WERI-Rb-1 (cell line): Measurements from ENCODE around the gene TMEM213.

Experiments
- DNase-seq: peaks from one replicate; pipeline ENCODE4 v3.0.0-alpha.2; 2020
- H3K27ac ChIP-seq: fragments of 250-450 bp; sonication (Bioruptor Pico); 2 replicates; pipeline ENCODE4 v1.5.1; 2020; ENCODE audit warnings: mild to moderate bottlenecking, moderate library complexity
- H3K27me3 ChIP-seq: fragments of 250-450 bp; sonication (Bioruptor Pico); 2 replicates; pipeline ENCODE4 v1.5.1; 2021; ENCODE audit warnings: mild to moderate bottlenecking, low read depth, moderate library complexity; ENCODE audit not compliant: insufficient read depth, severe bottlenecking
- H3K36me3 ChIP-seq: fragments of 250-450 bp; sonication (Bioruptor Pico); 2 replicates; pipeline ENCODE4 v1.5.1; 2020; ENCODE audit warnings: mild to moderate bottlenecking, moderate library complexity
- H3K4me3 ChIP-seq: 2 replicates; pipeline ENCODE4 v1.5.1; 2011; ENCODE audit warnings: low read depth, mild to moderate bottlenecking, control low read depth, low read length
- H3K9me3 ChIP-seq: fragments of 250-450 bp; sonication (Bioruptor Pico); 2 replicates; pipeline ENCODE4 v1.5.1; 2021; ENCODE audit warnings: mild to moderate bottlenecking, moderate library complexity; ENCODE audit not compliant: severe bottlenecking
- TF ChIP-seq, protein P1 (sequence below): IDR thresholded peaks from 2 replicates; pipeline ENCODE4 v1.5.1; 2011; ENCODE audit warnings: low read depth, mild to moderate bottlenecking, control low read depth, inconsistent platforms, low read length

TMEM213 gene

DNA sequence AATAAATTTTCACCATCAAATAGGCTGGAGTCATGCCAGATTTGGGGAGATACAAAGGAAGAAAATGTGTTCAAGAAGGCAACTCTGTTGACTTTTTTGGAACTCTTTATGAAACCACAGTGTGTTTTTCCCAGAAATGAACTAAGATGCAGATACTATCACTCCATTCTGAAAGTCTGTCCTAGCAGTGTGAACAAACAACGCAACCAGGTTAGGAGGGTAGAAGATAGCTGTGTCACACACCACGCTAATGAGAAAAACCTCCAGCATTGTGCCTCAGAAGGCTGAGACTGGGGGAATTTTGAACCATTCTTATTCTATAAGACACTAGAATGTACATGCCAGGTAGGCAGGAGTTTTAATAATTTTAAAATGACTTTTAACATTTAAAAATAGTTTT is 16.2 kb downstream of the TMEM213 start:
- no peaks in the 10 kb centered on the region for H3K27me3 ChIP-seq
- H3K27ac ChIP-seq = no peak overlapping the region
- TF ChIP-seq, protein P1, sequence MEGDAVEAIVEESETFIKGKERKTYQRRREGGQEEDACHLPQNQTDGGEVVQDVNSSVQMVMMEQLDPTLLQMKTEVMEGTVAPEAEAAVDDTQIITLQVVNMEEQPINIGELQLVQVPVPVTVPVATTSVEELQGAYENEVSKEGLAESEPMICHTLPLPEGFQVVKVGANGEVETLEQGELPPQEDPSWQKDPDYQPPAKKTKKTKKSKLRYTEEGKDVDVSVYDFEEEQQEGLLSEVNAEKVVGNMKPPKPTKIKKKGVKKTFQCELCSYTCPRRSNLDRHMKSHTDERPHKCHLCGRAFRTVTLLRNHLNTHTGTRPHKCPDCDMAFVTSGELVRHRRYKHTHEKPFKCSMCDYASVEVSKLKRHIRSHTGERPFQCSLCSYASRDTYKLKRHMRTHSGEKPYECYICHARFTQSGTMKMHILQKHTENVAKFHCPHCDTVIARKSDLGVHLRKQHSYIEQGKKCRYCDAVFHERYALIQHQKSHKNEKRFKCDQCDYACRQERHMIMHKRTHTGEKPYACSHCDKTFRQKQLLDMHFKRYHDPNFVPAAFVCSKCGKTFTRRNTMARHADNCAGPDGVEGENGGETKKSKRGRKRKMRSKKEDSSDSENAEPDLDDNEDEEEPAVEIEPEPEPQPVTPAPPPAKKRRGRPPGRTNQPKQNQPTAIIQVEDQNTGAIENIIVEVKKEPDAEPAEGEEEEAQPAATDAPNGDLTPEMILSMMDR = no peak
- H3K36me3 ChIP-seq = no peaks in the 10 kb centered on the region
- no peaks in the 10 kb centered on the region for H3K9me3 ChIP-seq
- no peak for DNase-seq
- H3K4me3 ChIP-seq = no peak overlapping the region

DNA sequence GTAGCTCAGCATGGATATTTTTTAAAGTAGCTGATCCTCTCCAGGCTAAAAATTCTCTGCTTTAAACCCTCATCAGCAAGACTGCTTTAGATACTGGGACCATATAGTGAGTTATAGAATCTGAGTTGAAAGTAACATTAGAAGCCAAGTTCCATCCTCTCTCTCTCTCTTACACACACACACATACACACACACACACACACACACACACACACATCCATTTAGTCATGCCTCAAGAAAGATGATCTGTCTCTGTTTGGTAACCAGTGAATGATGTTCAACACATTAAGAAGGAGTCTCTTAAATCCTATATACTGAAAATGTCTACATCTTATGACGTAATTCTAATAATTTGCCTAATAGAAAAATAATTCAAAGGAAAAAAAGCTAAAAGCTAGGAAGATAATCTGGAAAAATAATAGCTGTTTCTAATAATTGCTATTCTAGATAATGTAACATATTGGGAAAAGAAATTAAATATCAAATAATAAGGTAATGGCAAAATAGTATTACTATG is 17.1 kb downstream of the TMEM213 start:
- Histone ChIP-seq H3K4me3 (no peak overlapping the region), H3K9me3 (no peaks in the 10 kb centered on the region)
- TF ChIP-seq, protein P1 = no peak

DNA sequence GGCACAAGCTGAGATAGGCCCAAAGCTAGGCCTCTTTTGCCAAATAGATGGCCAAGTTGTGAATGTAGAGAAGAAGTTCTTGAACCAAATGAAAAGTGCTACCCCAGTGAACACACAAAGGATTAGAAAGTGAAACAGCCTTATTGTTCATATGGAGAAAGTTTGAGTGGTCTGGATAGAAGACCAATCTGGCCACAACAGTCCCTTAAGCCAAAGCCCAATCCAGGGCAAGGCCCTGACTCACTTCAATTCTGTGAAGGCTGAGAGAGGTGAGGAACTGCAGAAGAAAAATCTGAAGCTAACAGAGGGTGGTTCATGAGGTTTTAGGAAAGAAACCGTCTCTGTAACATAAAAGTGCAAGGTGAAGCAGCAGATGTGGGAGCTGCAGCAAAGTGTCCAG is 18.9 kb downstream of the TMEM213 start:
- Histone ChIP-seq H3K9me3 (no peaks in the 10 kb centered on the region), H3K27ac (no peak overlapping the region), H3K27me3 (no peaks in the 10 kb centered on the region), H3K36me3 (no peaks in the 10 kb centered on the region), H3K4me3 (no peak overlapping the region)
- no peak for DNase-seq
- TF ChIP-seq, protein P1 = no peak

More for the DNA sequence above, 17.1 kb downstream of the TMEM213 start:
- Histone ChIP-seq H3K27me3 (no peaks in the 10 kb centered on the region), H3K27ac (no peak overlapping the region), H3K36me3 (no peaks in the 10 kb centered on the region)
- DNase-seq = no peak

DNA sequence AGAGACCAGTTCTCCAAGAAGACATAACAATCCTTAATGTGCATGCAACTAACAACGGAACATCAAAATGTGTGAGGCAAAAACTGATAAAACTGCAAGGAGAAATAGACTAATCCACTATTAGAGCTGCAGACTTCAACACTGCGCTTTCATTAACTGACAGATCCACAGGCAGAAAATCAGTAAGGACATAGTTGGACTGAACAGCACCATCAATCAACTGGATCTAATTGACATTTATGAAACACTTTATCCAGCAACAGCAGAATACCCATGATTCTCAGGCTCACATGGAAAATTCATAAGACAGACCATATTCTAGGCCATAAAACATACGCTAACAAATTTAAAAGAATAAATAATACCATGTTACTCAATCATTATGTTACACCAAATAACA is 21.8 kb downstream of the TMEM213 start:
- no peak for DNase-seq
- Histone ChIP-seq H3K4me3 (no peak overlapping the region), H3K27me3 (no peaks in the 10 kb centered on the region), H3K27ac (no peak overlapping the region), H3K9me3 (no peaks in the 10 kb centered on the region), H3K36me3 (no peaks in the 10 kb centered on the region)
- TF ChIP-seq, protein P1 = no peak

DNA sequence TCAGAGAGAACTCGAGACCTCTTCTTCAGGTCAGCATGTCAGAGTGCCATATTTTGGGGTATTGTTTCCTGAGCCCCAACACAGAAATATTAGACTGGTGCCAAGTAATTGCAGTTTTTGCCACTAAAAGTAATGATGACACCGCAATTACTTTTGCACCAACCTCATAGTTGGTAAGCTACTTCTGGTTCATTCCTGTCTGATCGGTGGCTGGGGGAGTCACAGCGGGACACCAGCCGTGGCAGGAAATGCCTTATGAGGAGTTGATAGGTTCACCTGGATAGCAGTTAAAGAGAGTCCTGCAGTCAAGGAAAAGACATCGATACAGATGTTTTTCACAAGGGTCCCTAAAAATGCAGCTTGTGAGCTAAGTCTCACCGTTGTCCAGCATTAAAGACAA is 24.1 kb downstream of the TMEM213 start:
- H3K36me3 ChIP-seq = no peaks in the 10 kb centered on the region
- H3K27me3 ChIP-seq = no peaks in the 10 kb centered on the region
- TF ChIP-seq, protein P1 = no peak
- H3K4me3 ChIP-seq = no peak overlapping the region
- H3K9me3 ChIP-seq = no peaks in the 10 kb centered on the region
- H3K27ac ChIP-seq = no peak overlapping the region
- no peak for DNase-seq

DNA sequence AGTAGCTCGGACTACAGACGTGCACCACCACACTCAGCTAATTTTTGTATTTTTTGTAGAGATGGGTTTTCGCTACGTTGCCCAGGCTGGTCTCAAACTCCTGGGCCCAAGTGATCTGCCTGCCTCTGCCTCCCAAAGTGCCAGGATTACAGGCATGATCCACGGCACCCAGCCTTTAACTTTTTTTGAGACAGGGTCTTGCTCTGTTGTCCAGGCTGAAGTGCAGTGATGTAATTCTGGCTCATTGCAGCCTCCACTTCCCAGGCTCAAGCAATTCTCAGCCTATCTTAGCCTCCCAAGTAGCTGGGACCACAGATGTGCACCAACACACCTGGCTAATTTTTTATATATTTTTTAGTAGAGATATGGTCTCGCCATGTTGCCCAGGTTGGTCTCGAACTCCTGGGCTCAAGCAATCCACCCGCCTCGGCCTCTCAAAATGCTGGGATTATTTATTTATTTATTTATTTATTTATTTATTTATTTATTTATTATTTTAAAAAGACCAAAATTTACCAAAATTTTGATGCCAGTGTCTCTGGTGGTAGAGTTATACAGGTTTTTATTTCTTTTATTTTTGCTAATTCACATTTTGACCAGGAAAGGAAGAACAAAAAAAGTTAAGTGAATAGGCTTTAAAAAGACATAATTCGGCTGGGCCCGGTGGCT is 25.2 kb downstream of the TMEM213 start:
- no peak for DNase-seq
- H3K9me3 ChIP-seq = no peaks in the 10 kb centered on the region
- TF ChIP-seq, protein P1 = no peak
- no peaks in the 10 kb centered on the region for H3K36me3 ChIP-seq
- no peaks in the 10 kb centered on the region for H3K27me3 ChIP-seq
- no peak overlapping the region for H3K4me3 ChIP-seq
- H3K27ac ChIP-seq = no peak overlapping the region
